ENCODE data around the gene CXCR4.

Gene CXCR4

GRCh38 chr2:136115183-136115761, 2.7 kb downstream of the CXCR4 start:
- Histone ChIP-seq H3K27ac (ENCODE audit: low read length) (no peak overlapping the region), H3K36me3 (ENCODE audit: control insufficient read depth, insufficient read depth, low read length) (no peaks in the 10 kb centered on the region), H3K9me3 (ENCODE audit: control insufficient read depth, insufficient read depth, low read length) (no peaks in the 10 kb centered on the region), H3K27me3 (ENCODE audit: control insufficient read depth, insufficient read depth, low read length) (peaks cover 13% of the 10 kb centered on the region), H3K4me1 (ENCODE audit: control insufficient read depth, insufficient read depth, low read length) (peaks cover 1% of the 10 kb centered on the region; the same call in 1 of the 2 replicates), H3K4me3 (ENCODE audit: low read length) (no peak overlapping the region)
- WGBS (ENCODE audit: insufficient coverage, insufficient read length) = no CpG with 5 or more reads among the region's 12 CpGs
- DNase-seq (ENCODE audit: low read depth, low spot score) = no peak

GRCh38 chr2:136114382-136114781, 3.6 kb downstream of the CXCR4 start:
- no peak overlapping the region for H3K27ac ChIP-seq (ENCODE audit: low read length)
- H3K4me3 ChIP-seq (ENCODE audit: low read length) = no peak overlapping the region

GRCh38 chr2:136113209-136113971, 4.6 kb downstream of the CXCR4 start:
- peaks cover 13% of the 10 kb centered on the region for H3K27me3 ChIP-seq (ENCODE audit: control insufficient read depth, insufficient read depth, low read length)
- 0 out of 2 replicates have a peak, but pooled peaks cover 1% of the 10 kb centered on the region for H3K4me1 ChIP-seq (ENCODE audit: control insufficient read depth, insufficient read depth, low read length)
- no peaks in the 10 kb centered on the region for H3K9me3 ChIP-seq (ENCODE audit: control insufficient read depth, insufficient read depth, low read length)
- 100% methylated on average over 1 of the region's 6 CpGs for WGBS (ENCODE audit: insufficient coverage, insufficient read length)
- DNase-seq (ENCODE audit: low read depth, low spot score) = no peak
- no peaks in the 10 kb centered on the region for H3K36me3 ChIP-seq (ENCODE audit: control insufficient read depth, insufficient read depth, low read length)
- H3K4me3 ChIP-seq (ENCODE audit: low read length) = no peak overlapping the region
- no peak overlapping the region for H3K27ac ChIP-seq (ENCODE audit: low read length)

More at GRCh38 chr2:136114382-136114781, 3.6 kb downstream of the CXCR4 start:
- DNase-seq (ENCODE audit: low read depth, low spot score) = no peak
- Histone ChIP-seq H3K4me1 (ENCODE audit: control insufficient read depth, insufficient read depth, low read length) (0 out of 2 replicates have a peak, but pooled peaks cover 1% of the 10 kb centered on the region), H3K36me3 (ENCODE audit: control insufficient read depth, insufficient read depth, low read length) (no peaks in the 10 kb centered on the region), H3K27me3 (ENCODE audit: control insufficient read depth, insufficient read depth, low read length) (peaks cover 13% of the 10 kb centered on the region), H3K9me3 (ENCODE audit: control insufficient read depth, insufficient read depth, low read length) (no peaks in the 10 kb centered on the region)
- no CpG with 5 or more reads among the region's 6 CpGs for WGBS (ENCODE audit: insufficient coverage, insufficient read length)

- WGBS (ENCODE audit: insufficient coverage, insufficient read length) = no CpG with 5 or more reads among the region's 5 CpGs
- Histone ChIP-seq H3K4me1 (ENCODE audit: control insufficient read depth, insufficient read depth, low read length) (0 out of 2 replicates have a peak, but pooled peaks cover 1% of the 10 kb centered on the region), H3K36me3 (ENCODE audit: control insufficient read depth, insufficient read depth, low read length) (no peaks in the 10 kb centered on the region), H3K9me3 (ENCODE audit: control insufficient read depth, insufficient read depth, low read length) (no peaks in the 10 kb centered on the region), H3K27me3 (ENCODE audit: control insufficient read depth, insufficient read depth, low read length) (peaks cover 13% of the 10 kb centered on the region), H3K4me3 (ENCODE audit: low read length) (no peak overlapping the region), H3K27ac (ENCODE audit: low read length) (no peak overlapping the region)
- DNase-seq (ENCODE audit: low read depth, low spot score) = no peak
These were observed 5.4 kb downstream of the CXCR4 start for GRCh38 chr2:136112317-136113208.

GRCh38 chr2:136111711-136112110, 6.2 kb downstream of the CXCR4 start:
- H3K4me3 ChIP-seq (ENCODE audit: low read length) = no peak overlapping the region
- peaks cover 5% of the 10 kb centered on the region; the same call in 1 of the 2 replicates for H3K27me3 ChIP-seq (ENCODE audit: control insufficient read depth, insufficient read depth, low read length)
- no CpG with 5 or more reads among the region's 6 CpGs for WGBS (ENCODE audit: insufficient coverage, insufficient read length)
- H3K4me1 ChIP-seq (ENCODE audit: control insufficient read depth, insufficient read depth, low read length) = no peaks in the 10 kb centered on the region
- H3K9me3 ChIP-seq (ENCODE audit: control insufficient read depth, insufficient read depth, low read length) = no peaks in the 10 kb centered on the region
- no peak for DNase-seq (ENCODE audit: low read depth, low spot score)
- no peaks in the 10 kb centered on the region for H3K36me3 ChIP-seq (ENCODE audit: control insufficient read depth, insufficient read depth, low read length)
- H3K27ac ChIP-seq (ENCODE audit: low read length) = no peak overlapping the region

GRCh38 chr2:136110526-136110925, 7.4 kb downstream of the CXCR4 start:
- no peak for DNase-seq (ENCODE audit: low read depth, low spot score)
- Histone ChIP-seq H3K4me3 (ENCODE audit: low read length) (no peak overlapping the region), H3K27ac (ENCODE audit: low read length) (no peak overlapping the region), H3K27me3 (ENCODE audit: control insufficient read depth, insufficient read depth, low read length) (no peaks in the 10 kb centered on the region; the same call in 1 of the 2 replicates), H3K9me3 (ENCODE audit: control insufficient read depth, insufficient read depth, low read length) (no peaks in the 10 kb centered on the region), H3K4me1 (ENCODE audit: control insufficient read depth, insufficient read depth, low read length) (no peaks in the 10 kb centered on the region), H3K36me3 (ENCODE audit: control insufficient read depth, insufficient read depth, low read length) (no peaks in the 10 kb centered on the region)
- no CpG with 5 or more reads among the region's 1 CpG for WGBS (ENCODE audit: insufficient coverage, insufficient read length)

GRCh38 chr2:136108463-136108862, 9.5 kb downstream of the CXCR4 start:
- DNase-seq (ENCODE audit: low read depth, low spot score) = no peak
- no peak overlapping the region for H3K27ac ChIP-seq (ENCODE audit: low read length)
- H3K9me3 ChIP-seq (ENCODE audit: control insufficient read depth, insufficient read depth, low read length) = no peaks in the 10 kb centered on the region
- no CpG with 5 or more reads among the region's 3 CpGs for WGBS (ENCODE audit: insufficient coverage, insufficient read length)
- H3K27me3 ChIP-seq (ENCODE audit: control insufficient read depth, insufficient read depth, low read length) = no peaks in the 10 kb centered on the region
- H3K36me3 ChIP-seq (ENCODE audit: control insufficient read depth, insufficient read depth, low read length) = no peaks in the 10 kb centered on the region
- no peak overlapping the region for H3K4me3 ChIP-seq (ENCODE audit: low read length)
- H3K4me1 ChIP-seq (ENCODE audit: control insufficient read depth, insufficient read depth, low read length) = no peaks in the 10 kb centered on the region

GRCh38 chr2:136107051-136108033, 10.6 kb downstream of the CXCR4 start:
- Histone ChIP-seq H3K27me3 (ENCODE audit: control insufficient read depth, insufficient read depth, low read length) (no peaks in the 10 kb centered on the region), H3K4me1 (ENCODE audit: control insufficient read depth, insufficient read depth, low read length) (no peaks in the 10 kb centered on the region), H3K36me3 (ENCODE audit: control insufficient read depth, insufficient read depth, low read length) (no peaks in the 10 kb centered on the region), H3K27ac (ENCODE audit: low read length) (no peak overlapping the region), H3K4me3 (ENCODE audit: low read length) (no peak overlapping the region), H3K9me3 (ENCODE audit: control insufficient read depth, insufficient read depth, low read length) (no peaks in the 10 kb centered on the region)
- DNase-seq (ENCODE audit: low read depth, low spot score) = no peak
- no CpG with 5 or more reads among the region's 6 CpGs for WGBS (ENCODE audit: insufficient coverage, insufficient read length)

- Histone ChIP-seq H3K4me3 (ENCODE audit: low read length) (no peak overlapping the region), H3K27me3 (ENCODE audit: control insufficient read depth, insufficient read depth, low read length) (no peaks in the 10 kb centered on the region), H3K36me3 (ENCODE audit: control insufficient read depth, insufficient read depth, low read length) (no peaks in the 10 kb centered on the region), H3K27ac (ENCODE audit: low read length) (no peak overlapping the region), H3K4me1 (ENCODE audit: control insufficient read depth, insufficient read depth, low read length) (no peaks in the 10 kb centered on the region), H3K9me3 (ENCODE audit: control insufficient read depth, insufficient read depth, low read length) (no peaks in the 10 kb centered on the region)
- WGBS (ENCODE audit: insufficient coverage, insufficient read length) = no CpG with 5 or more reads among the region's 7 CpGs
- DNase-seq (ENCODE audit: low read depth, low spot score) = no peak
These were observed 11.4 kb downstream of the CXCR4 start for GRCh38 chr2:136106505-136106904.
